LNCaP clone FGC (cell line): Measurements from ENCODE around the gene SLC2A3.
"Not testable (repeated sequence)": the region's sequence is repeated elsewhere in the genome, so short reads cannot be mapped to it uniquely, and the experiment has no call there.

Source experiments
- DNase-seq: peaks from one replicate; pipeline ENCODE4 v3.0.0-alpha.2; 2011; ENCODE audit warnings: low read depth
- H3K4me3 ChIP-seq: 2 replicates; pipeline ENCODE4 v1.5.1; 2011; ENCODE audit warnings: mild to moderate bottlenecking, low read depth, low read length, control low read depth
- CTCF ChIP-seq: IDR thresholded peaks from 2 replicates; pipeline ENCODE4 v1.5.1; 2012; ENCODE audit warnings: mild to moderate bottlenecking; ENCODE audit not compliant: control insufficient read depth, insufficient read depth; ENCODE audit errors: extremely low read depth

Gene SLC2A3

GRCh38 chr12:7929083-7929792 is 6.7 kb downstream of the SLC2A3 start:
- no peak for DNase-seq
- no peak overlapping the region for H3K4me3 ChIP-seq
- no peak for TF ChIP-seq CTCF

GRCh38 chr12:7927470-7927869 is 8.5 kb downstream of the SLC2A3 start:
- TF ChIP-seq CTCF, result no peak
- DNase-seq, result no peak
- H3K4me3 ChIP-seq, result no peak overlapping the region

- not testable (repeated sequence) for DNase-seq, H3K4me3 ChIP-seq
Measured at GRCh38 chr12:7926068-7926666, 9.8 kb downstream of the SLC2A3 start.

- TF ChIP-seq CTCF, result no peak
- no peak overlapping the region for H3K4me3 ChIP-seq
- DNase-seq, result no peak
Measured at GRCh38 chr12:7923241-7924236, 12.4 kb downstream of the SLC2A3 start.

GRCh38 chr12:7921181-7921580 is 14.8 kb downstream of the SLC2A3 start:
- not testable (repeated sequence) for H3K4me3 ChIP-seq, DNase-seq

GRCh38 chr12:7918268-7918590 is 17.8 kb downstream of the SLC2A3 start:
- DNase-seq, H3K4me3 ChIP-seq: not testable (repeated sequence)

GRCh38 chr12:7917392-7918267 is 18.4 kb downstream of the SLC2A3 start:
- DNase-seq, result no peak
- H3K4me3 ChIP-seq, result no peak overlapping the region
- no peak for TF ChIP-seq CTCF

GRCh38 chr12:7916936-7917335 is 19.1 kb downstream of the SLC2A3 start:
- TF ChIP-seq CTCF, result no peak
- H3K4me3 ChIP-seq, result no peak overlapping the region
- DNase-seq, result no peak
